Measurements from ENCODE around the gene TRPC4AP. TPM values are rescaled to one million over a fixed set of nuclear protein-coding genes. Genes with fewer than 3 reads are reported as not detected.
"Not testable (repeated sequence)": the region's sequence is repeated elsewhere in the genome, so short reads cannot be mapped to it uniquely, and the experiment has no call there.

The TRPC4AP gene
- total RNA-seq, 4 donors from 2014 or later = 58.4 to 67.4 (median 63.5) TPM

GRCh38 chr20:35079472-35080347 lies 12.9 kb downstream of the TRPC4AP start:
- H3K36me3 ChIP-seq = peaks cover 0 to 18% of the 10 kb centered on the region in 2 donors
- peak overlapping the region in 1 of 4 donors; percentile 3 for H3K27ac ChIP-seq
- H3K9me3 ChIP-seq = no peaks in the 10 kb centered on the region
- DNase-seq (no peak), ATAC-seq (no peak)
- intact Hi-C loops (cut with DNase I; ENCODE audit: low total_unique reads) (no loop called here), in situ Hi-C loops (cut with MboI; ENCODE audit: low sequenced_read_pairs in 4 of 4) (loop anchor here in 1 of 4 donors (25.0 kb wide), 1 partner anchor 217 kb away; the partner anchor contains the start of gene GGT7)
- no peaks in the 10 kb centered on the region for H3K27me3 ChIP-seq
- H3K4me3 ChIP-seq = no peak overlapping the region
- H3K4me1 ChIP-seq = peaks cover 10 to 41% of the 10 kb centered on the region in 2 donors
- no peak for TF ChIP-seq CTCF (IDR thresholded peaks at IDR 0.05 in 4 of 5, conservative IDR thresholded peaks at IDR 0.05 in 1 of 5)
- no peak for TF ChIP-seq POLR2A (IDR thresholded peaks at IDR 0.05)

GRCh38 chr20:35077872-35078271 lies 14.7 kb downstream of the TRPC4AP start:
- Histone ChIP-seq H3K9me3 (no peaks in the 10 kb centered on the region), H3K36me3 (peaks cover 0 to 18% of the 10 kb centered on the region in 2 donors), H3K27ac (no peak overlapping the region), H3K27me3 (no peaks in the 10 kb centered on the region), H3K4me3 (no peak overlapping the region), H3K4me1 (peaks cover 10 to 34% of the 10 kb centered on the region in 2 donors)
- ATAC-seq (no peak), DNase-seq (no peak)
- intact Hi-C loops (cut with DNase I; ENCODE audit: low total_unique reads) (no loop called here), in situ Hi-C loops (cut with MboI; ENCODE audit: low sequenced_read_pairs in 4 of 4) (loop anchor here in 1 of 4 donors (25.0 kb wide), 1 partner anchor 216 kb away; the partner anchor contains the start of gene GGT7)
- TF ChIP-seq CTCF (IDR thresholded peaks at IDR 0.05 in 4 of 5, conservative IDR thresholded peaks at IDR 0.05 in 1 of 5) = no peak
- TF ChIP-seq POLR2A (IDR thresholded peaks at IDR 0.05) = no peak

GRCh38 chr20:35077341-35077740 lies 15.3 kb downstream of the TRPC4AP start:
- no peak for TF ChIP-seq CTCF (IDR thresholded peaks at IDR 0.05 in 4 of 5, conservative IDR thresholded peaks at IDR 0.05 in 1 of 5)
- TF ChIP-seq POLR2A (IDR thresholded peaks at IDR 0.05) = no peak
- Histone ChIP-seq H3K27me3 (no peaks in the 10 kb centered on the region), H3K36me3 (peaks cover 0 to 19% of the 10 kb centered on the region in 2 donors), H3K4me1 (peaks cover 10 to 34% of the 10 kb centered on the region in 2 donors), H3K4me3 (no peak overlapping the region), H3K27ac (no peak overlapping the region), H3K9me3 (no peaks in the 10 kb centered on the region)
- in situ Hi-C loops (cut with MboI; ENCODE audit: low sequenced_read_pairs in 4 of 4) (loop anchor here in 1 of 4 donors (25.0 kb wide), 1 partner anchor 215 kb away; the partner anchor contains the start of gene GGT7), intact Hi-C loops (cut with DNase I; ENCODE audit: low total_unique reads) (no loop called here)
- DNase-seq (no peak), ATAC-seq (no peak)

- DNase-seq; H3K27me3 ChIP-seq; H3K4me3 ChIP-seq; H3K27ac ChIP-seq; ATAC-seq; H3K9me3 ChIP-seq; H3K4me1 ChIP-seq; intact Hi-C loops (cut with DNase I; ENCODE audit: low total_unique reads); in situ Hi-C loops (cut with MboI; ENCODE audit: low sequenced_read_pairs in 4 of 4): not testable (repeated sequence)
- peaks cover 0 to 14% of the 10 kb centered on the region in 2 donors for H3K36me3 ChIP-seq
Observed at GRCh38 chr20:35071436-35072153, 21.0 kb downstream of the TRPC4AP start.

GRCh38 chr20:35066194-35066593 lies 26.4 kb downstream of the TRPC4AP start:
- Histone ChIP-seq H3K4me3 (no peak overlapping the region), H3K27me3 (no peaks in the 10 kb centered on the region), H3K27ac (no peak overlapping the region), H3K9me3 (no peaks in the 10 kb centered on the region), H3K36me3 (peaks cover 0 to 7% of the 10 kb centered on the region in 2 donors), H3K4me1 (peaks cover 20 to 27% of the 10 kb centered on the region in 2 donors)
- no peak for DNase-seq
- TF ChIP-seq POLR2A (IDR thresholded peaks at IDR 0.05) (no peak), CTCF (IDR thresholded peaks at IDR 0.05 in 4 of 5, conservative IDR thresholded peaks at IDR 0.05 in 1 of 5) (no peak)
- ATAC-seq = no peak
- in situ Hi-C loops (cut with MboI; ENCODE audit: low sequenced_read_pairs in 4 of 4) = no loop called here
- intact Hi-C loops (cut with DNase I; ENCODE audit: low total_unique reads) = no loop called here

All from gastrocnemius medialis (tissue), 4 donors.